CD4-positive, alpha-beta T cell treated with Interleukin-12 subunit alpha and Interleukin-12 subunit beta, for 1 hour (primary cell): ENCODE measurements around the gene MYZAP.

ENCODE experiments used
- DNase-seq: peaks from one replicate; pipeline ENCODE4 v3.0.0-alpha.2; 2020

Gene MYZAP

DNA sequence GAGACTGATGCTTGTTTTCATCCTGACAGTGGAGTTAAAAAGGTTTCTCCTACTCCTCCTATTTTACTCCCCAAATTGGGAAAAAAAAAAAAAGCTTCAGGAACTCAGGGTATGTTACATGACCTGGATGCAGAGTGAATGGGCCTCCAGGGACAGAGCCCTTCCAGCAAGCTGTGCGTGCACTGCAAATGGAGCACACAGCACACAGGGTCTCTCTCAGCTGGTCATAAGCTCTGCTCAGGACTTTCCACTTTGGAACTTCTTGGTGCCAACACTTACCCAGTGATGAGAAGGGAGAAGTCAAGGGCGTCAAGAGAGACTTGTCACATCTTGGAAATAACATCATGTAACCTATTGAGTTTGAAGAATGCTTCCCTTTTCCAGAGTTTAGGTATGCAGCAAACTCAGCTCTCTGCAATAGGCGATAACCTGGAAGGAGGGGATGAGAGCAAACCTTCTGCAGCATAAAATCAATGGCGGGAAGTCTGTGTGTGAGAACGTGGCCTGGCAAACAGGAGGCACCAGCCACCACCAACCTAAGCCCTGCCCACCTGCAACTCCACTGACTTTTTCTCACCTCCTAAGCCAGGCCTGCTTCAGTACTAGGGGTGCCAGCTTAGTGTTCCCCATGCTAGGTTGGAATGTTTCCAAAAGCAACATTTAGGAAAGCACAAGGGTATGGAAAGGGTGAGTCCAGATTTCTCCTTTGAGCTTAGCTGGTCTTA lies 39.8 kb downstream of the MYZAP start:
- no peak for DNase-seq

DNA sequence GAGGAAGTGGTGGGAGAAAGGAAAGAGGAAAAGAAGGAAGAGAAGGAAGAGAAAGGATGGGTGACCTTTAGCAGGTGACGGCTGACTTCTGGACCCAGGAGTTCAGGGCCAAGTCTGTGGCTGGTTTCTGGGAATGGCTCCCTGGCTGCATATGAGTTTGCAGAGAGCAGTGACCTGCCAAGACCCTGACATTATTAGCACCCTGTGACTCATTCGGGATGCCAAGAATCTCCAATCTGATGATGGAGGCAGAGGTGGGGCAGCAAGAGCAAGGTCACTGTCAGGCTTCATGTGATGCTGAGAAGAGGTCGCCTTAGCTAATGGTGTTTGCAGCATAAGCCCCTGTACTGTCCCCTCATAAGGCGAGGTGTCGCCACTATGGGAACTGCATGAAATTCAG lies 42.6 kb downstream of the MYZAP start:
- DNase-seq, result no peak

DNA sequence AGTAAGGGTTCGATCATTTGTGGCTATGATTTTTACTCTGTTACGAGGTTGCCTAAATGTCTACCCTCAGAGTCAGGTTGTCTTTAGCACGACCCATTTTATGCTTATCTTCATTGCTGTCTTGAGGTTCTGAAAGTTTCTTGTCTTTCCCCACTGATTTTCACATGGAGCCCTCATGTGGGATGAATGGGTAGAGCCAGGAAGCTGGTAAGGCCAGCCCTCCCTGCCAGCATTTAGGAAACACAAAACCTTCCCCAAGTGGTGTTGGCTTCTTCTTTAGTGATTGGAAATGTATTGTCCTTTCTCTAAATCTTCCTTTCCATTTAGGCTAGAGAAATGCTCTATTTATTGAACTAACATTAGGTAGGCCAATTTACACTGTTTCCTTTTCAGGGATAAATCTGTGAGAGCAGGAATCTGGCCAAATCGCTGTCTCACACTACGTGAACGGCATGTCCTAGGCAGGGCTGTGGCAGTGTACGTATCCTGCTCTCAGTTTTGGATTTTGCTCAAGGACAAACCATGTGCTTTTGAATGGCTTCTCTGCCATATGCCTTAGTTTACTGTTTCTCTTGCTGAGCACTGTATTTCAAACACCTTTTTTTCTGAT lies 43.7 kb downstream of the MYZAP start:
- no peak for DNase-seq

DNA sequence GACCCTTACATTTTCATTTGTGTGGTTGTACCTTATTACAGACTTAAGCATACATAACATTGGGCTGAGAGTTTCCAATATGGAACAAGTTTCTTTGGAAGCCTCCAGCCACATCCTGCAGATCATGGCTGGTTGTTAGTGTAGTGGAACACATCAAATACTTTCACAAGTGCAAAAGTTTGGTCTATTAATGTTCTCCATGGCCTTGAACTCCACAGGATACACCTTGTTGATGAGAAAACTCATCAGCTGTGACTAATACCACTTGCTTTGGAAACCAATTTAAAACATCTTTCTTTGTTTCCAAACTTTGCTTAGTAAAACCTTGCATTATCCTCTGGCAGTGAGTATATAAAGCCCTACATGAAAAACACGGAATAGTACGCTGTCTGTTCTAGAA lies 46.1 kb downstream of the MYZAP start:
- DNase-seq, result no peak

DNA sequence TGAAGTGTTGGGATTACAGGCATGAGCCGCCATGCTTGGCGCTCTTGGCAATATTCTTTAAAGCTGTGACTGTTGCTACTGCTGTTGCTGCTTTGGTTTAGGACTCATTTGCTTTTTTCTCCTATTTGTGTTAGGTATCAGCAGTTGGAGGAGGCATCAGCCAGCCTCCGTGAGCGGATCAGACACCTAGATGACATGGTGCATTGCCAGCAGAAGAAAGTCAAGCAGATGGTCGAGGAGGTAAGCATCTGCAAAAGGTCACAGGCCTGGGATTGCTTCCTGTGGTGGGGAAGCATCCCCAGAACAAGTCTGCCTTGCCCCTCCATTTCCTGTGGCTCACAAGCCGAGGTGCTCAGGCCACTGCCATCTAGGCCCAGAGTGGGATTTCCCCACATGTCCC lies 47.6 kb downstream of the MYZAP start:
- no peak for DNase-seq

DNA sequence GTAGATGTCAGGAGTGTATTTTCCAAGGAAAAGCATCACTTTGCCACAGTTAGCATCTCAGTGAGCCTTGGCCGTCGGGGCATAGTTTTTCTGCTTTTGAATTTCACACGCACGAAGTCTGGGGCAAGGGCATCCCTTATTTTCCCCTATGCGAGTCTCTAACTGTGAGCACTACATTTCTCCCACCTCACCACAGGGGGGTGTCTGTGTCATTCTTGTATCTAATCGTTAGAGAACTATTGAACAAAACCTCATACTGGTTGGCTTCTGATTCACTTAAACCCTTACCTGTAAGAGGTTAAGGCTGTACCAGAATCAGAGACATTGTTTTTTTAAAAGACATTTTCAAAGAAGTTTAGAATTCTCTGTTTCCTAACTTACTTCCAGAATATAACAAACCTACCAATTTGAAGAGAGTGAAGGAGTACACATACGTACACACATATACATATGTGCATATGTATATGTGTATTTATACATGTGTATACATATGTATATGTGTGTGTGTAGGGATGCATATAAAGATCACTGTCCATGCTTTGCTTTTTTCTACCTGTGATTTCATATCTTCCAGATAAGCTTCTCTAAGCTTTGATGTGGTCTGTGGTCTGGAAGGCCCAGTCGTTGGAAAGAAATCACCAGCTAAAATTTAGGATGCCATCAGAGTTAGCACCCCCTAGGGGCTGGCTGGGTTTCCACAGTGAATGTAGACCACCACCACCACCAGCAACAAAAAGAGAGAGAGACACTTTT lies 49.4 kb downstream of the MYZAP start:
- DNase-seq, result peak; percentile 2

DNA sequence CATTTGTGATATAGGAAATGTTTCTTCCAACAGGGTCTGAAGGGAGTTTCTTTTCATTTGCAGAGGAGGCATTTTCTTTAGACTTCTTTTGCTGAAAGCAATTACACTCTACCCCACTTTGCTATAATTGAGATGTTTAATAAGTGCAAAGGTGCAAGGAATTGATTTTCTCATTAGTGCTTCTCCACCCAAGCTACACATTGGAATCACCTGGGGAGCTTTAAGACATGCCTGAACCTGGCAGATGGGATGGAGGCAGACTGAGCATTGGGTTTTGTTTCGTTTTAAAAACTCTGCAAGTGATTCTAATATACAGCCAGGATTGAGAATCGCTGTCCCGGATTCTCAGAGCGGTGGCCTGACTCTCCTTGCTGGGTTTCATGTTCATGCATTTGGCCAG lies 52.1 kb downstream of the MYZAP start:
- DNase-seq, result no peak

DNA sequence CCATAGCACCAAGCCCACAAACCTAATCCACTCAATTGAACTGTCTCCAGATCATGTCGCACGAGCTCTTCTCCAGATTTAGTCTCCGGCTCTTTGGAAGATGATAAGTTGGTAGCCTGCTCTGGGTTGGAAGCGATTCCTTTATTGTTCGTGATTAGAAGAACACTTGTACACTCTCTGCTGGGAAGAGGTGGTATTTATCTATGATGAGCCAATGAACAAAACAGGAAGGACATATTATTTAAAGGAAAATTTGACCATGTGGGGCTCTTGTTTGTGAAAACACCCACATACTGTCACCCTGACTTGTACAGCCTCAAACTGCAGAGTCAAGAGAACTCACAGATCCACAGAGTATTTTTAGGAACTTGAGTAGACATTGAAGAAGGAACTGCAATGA lies 54.4 kb downstream of the MYZAP start:
- no peak for DNase-seq

DNA sequence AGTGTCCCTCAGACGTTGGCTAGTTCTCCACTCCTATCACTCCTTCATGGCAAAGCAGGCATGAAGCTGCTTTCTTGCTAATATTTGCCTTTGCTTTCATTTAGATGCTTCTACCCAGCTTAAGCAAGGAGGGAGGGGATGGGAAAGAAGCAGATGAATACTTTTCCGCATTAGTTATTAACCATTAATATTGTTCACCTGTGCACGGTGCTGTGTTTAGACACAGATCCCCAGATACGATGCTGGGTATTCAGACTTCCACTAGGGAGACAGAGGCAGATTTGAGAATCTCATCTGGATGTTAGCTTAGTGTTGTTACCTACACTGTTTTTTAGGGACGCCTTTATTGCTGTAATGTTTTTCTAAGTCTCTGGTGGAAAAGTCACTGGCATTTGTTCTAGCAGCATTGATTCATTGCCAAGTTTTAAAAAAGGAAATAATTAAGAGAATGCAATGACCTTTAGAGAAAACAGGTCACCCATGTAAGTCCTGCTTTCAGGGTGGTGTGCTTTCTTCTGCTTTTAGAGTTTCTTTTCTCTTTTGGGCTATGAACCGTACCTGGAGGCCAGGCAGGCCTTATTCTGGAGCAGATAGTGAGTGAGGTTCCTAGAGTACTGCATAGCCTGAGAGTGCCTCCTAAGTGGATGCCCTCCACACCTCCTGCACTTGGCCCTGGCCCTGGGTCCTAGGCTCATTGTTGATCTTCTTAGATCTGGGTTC lies 55.5 kb downstream of the MYZAP start:
- DNase-seq, result no peak

DNA sequence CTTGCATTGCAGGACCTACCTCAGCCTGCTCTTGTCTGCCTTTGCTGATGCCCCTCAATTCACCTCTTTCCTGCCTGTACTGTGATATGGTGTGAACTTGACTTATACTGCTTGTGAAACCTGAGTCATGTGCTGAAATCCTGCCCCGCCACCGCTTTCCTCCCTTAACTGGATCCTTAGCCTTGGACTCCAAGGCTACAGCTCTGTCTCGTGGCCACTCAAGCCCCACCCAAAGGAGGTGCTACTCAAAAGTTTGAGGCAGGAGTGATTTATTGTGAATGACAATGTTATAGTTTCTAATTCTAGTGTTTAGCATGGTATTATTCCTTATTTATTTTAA lies 56.1 kb downstream of the MYZAP start:
- DNase-seq, result no peak

DNA sequence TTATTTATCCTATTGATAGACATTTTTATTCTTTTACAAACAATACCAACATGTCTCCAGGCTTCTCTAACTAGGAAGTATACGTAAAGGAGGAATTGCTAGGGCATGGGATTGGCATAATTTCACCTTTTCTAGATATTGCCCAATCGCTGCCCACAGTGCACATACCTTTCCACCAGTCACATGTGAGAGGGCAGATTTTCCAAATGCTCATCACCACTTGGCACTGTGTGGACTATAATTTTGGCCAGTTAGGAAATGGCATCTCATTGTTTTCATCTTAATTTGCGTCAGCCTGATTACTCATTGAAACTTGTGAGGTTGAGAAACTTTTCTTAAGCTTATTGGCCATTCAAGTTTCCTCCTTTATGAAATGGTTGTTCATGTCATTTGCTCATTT lies 57.4 kb downstream of the MYZAP start:
- no peak for DNase-seq

DNA sequence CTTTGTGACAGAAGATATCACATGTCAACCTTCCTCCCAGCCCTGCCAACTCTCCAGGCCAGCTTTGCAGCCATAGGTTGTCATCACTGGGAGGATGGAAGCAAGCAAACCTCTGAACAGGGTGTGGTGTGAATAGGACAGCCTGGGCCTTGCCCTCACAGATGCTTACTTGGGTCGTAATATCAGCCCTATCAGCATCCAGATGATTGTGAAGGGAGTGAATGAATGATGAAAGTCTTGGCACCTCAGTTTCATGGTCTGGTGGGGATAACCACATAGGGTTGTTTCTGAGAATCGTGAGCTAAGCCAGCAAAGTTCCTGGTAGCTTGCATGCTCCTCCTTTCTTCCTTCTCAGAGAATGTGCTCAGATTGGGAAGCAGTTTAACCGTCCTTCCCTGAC lies 59.7 kb downstream of the MYZAP start:
- DNase-seq, result no peak

DNA sequence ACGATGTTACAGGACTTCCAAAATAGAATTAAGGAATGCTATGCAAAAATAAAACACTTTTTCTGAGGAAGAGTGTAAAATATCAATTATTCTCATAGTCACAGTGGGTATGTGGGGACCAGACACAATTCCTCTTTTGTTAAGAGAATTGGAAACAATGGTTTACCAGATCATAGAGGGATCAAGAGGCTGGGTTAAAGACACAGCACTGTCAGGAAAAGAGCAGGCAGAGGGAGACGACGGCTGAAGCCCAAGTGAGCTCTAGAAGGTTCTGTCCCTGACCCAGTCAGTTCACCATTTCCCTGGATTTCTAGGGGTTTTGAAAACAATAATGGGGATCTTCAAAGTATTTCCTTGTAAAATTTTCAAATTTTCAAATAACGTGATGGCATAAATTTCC lies 60.8 kb downstream of the MYZAP start:
- DNase-seq, result no peak

DNA sequence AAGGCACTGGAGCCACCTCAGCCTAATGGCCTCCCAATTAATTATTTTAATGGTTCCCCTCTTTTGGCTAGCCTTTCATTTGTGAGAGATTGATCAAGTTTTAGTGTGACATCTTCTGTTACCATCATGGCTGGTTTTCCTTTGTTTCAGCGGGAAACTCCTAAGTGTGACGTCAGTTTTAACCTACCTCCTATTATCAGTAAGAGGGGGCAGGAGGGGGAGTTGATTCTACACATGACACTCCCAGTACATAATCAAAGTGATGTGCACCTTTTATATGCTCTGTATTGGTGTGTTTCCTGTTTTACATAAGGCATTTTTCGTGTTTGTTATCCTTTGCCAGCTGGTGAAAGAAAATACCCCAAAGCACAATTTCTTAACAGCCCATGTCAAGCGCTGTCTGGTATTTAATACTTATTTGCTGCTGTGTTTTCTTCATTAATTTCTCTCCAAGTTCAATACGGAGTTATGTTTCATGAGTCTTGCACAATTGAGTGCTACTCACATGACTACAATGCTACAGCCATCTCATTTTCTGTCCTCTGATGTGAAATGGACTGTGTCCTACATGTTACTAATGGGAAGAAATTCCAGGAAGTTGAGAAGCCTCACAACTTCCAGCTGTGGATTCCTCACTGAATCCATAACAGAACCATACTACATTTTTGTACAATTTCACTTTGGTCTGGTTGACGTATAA lies 62.6 kb downstream of the MYZAP start:
- DNase-seq, result no peak

DNA sequence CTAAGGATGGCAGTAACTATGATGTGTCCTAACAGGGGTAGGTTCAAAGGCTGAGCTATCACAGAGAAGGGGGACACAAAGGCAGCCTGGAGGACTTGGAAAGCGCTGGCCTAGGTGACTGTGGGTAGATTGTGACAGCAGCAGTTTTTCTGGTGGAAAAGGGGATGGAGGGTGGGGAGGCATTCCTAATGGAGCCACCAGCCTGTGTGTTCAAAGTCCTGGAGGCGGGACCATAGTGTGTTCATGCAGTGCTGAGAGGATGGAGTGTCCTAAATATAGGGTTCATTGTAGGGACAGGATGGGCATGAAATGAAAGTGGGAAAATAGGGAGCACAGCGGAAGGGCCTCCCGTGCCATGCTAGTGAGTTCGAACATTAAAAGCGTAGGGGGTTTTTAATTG lies 63.3 kb downstream of the MYZAP start:
- no peak for DNase-seq

DNA sequence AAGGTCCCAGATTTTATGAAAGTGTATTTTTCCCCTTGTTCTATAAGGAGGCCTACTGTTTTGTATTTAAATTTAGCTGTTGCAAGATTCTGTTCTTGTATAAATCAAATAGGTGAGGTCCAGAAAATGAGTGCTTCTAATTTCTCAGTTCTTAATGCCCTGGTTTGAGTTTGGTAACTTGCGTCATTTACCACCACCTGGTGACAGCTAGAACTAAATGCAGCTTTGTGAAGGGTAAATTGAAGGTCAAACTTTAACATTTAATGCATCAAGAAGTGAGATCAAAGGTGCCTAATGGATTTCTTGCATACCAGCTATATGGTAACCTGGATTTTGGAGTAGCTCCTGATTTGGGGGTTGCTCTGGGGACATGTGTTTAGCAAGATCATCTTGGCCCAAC lies 64.1 kb downstream of the MYZAP start:
- no peak for DNase-seq

DNA sequence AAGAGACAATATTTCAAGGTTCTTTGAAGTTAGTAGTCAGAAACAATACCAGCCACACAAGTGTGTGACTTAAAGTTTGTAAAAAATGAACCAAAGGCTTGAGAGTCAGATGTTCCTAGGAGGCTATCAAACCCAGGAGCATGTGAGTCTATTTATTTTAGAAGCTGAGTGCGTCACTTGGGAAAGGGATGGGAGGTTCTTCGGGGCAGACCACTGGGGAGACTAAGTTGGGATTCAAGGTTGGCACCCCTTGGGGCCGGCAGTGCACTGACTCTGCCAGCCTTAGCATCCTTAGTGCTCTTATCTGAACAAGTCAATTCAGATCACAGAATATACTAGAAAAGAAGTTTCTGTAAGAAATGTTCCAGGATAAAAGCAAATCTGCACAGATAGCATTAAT lies 64.7 kb downstream of the MYZAP start:
- no peak for DNase-seq

DNA sequence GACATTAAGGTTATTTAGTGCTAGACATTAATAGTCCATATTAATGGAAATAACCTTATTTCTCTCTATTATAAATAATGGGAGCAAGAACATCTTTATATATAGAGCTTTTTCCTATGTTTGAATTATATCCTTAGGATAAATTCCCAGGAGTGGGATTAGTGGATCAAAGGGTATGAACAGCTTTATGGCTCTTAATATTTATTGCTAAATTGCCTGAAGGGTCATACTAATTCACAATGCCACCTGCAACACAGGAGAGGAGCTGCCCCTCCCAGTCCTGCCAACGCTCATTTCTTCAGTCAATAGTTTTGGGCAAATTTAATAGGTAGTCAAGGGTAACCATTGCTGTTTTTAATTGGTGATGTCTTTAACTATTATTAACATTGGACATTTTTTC lies 65.9 kb downstream of the MYZAP start:
- no peak for DNase-seq

DNA sequence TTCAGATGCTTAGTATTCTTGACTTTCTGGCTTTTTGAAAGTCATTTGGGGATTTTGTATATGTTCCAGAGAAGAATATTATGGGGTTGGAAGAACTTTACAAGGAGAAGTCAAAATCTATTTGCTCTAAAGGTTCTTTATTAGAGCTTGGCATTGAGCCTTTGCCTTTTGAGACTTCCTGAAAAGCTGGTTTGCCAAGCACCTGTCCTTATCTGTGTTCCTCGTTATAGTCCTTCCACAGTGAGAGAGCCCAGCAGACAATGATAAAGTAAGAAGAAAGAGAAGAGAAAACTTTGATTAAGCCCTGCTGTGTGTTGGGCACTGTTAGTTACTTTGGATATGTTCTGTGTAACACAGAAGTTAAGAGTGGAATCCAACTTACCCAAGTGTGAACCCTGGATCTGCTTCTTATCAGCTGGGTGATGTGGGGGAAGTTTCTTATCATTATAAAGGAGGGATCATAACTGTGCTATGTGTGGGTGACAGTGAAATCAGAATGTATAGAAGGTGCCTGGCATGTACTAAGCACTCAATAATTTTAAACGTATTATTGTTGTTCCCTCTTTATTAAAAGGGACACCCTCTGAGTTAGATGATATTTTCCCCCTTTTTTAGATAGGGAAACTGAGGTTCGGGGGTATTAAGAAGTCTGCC lies 70.5 kb downstream of the MYZAP start:
- DNase-seq, result no peak

DNA sequence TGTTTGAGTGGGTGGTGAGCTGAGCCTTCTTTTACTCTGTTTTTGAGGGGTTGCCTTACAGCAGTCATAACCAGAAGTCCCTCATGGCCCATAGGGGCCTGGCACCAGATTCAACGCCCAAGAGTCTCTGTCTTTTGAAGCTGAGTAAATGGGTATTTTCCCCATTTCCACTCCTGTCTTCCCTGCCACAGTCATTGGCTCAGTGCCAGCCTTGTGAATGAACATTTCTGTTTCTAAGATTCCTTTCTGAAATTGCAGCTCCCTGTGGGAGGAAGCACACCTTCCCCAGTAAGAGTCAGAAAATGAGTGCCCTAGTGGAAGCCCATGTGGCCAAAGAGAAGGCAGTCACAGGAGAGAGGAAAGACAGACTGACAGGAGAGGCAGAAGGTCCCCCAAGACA lies 71.1 kb downstream of the MYZAP start:
- DNase-seq, result no peak

DNA sequence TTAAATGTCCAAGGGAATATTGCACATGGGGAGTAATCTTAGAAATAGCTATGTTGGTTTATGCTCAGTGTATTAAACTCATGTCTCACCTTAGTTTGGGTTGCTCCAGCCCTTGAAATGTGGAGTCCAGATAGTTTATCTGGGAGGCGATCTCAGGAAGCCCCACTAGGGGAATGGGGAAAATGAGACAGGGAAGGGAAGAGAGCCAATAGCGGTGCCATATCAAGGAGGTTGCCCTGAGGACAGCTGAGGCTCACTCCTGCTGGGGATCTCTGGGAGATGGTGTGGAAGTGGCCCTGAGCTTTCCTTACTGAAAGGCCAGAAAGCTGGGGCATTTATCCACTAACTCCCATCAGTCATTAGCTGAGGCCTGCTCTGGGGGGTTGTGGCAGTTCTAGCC lies 71.6 kb downstream of the MYZAP start:
- no peak for DNase-seq

DNA sequence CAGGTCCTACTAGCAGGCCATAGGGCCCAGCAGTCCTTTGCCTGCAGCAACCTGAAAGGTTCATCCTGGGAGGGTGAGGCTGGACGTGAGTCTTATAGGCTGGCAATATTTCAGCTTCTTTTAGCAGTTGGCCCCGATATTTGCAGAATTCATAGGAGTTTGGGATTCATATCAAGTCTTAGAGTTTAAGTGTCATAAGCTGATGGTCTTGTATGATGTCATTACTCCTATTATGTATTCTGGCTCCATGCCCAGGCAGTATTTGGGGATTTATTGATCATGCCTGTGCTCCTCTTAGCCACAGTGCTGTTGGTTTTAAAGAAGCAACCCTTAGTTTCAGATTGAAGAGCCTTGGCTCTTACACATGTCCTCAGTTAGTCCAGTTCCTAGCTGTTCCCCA lies 73.5 kb downstream of the MYZAP start:
- no peak for DNase-seq

DNA sequence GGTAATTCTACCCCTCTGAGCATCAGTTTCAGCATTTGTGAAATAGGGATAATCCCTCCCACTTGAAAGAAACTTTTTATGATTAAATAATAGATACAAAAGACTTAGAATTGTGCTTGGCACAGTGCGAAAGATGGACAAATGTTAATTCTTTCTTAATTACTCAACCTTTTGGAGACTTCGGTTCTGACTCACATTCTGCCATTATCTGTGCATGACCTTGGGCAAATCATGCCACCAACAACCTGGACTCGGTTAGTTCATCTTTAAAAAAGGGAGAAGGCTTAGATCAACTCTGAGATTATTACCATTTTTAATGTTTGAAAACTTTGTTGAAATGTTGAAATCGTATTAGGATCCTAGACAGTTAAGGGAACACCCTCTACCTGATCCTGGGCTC lies 74.2 kb downstream of the MYZAP start:
- DNase-seq, result no peak
